Mucosa of descending colon (tissue), 3 donors: ENCODE measurements around the gene RNF166. TPM values are rescaled to one million over a fixed set of nuclear protein-coding genes. Genes with fewer than 3 reads are reported as not detected.
A peak's percentile ranks its signal among the peaks of the same experiment; 100 is the strongest.

Experiments
- ATAC-seq: fragments of 200-7000 bp; cut with Tn5 transposase; one replicate; pipeline ENCODE4 v1.9.1; 2020; ENCODE audit warnings: mild to moderate bottlenecking, moderate library complexity
- DNase-seq, 3 donors: peaks; one replicate each; pipeline ENCODE4 v3.0.0-alpha.2; 2020
- H3K36me3 ChIP-seq: fragments of 200-600 bp; one replicate; pipeline ENCODE4 v1.8.0; 2021; ENCODE audit warnings: low read depth, mild to moderate bottlenecking
- H3K4me1 ChIP-seq: fragments of 200-600 bp; one replicate; pipeline ENCODE4 v1.8.0; 2021; ENCODE audit warnings: low read depth, mild to moderate bottlenecking
- H3K4me3 ChIP-seq: fragments of 200-600 bp; one replicate; pipeline ENCODE4 v1.8.0; 2021; ENCODE audit warnings: mild to moderate bottlenecking
- H3K9me3 ChIP-seq: fragments of 200-600 bp; one replicate; pipeline ENCODE4 v1.8.0; 2021; ENCODE audit warnings: mild to moderate bottlenecking
- intact Hi-C, 2 donors: fragments of 100-400 bp; cut with DNase I in 1 of 2; cut with micrococcal nuclease in 1 of 2; formaldehyde crosslinking; loops; one replicate each; pipeline versions ENCODE4 v1.11.0 to v1.11.1; 2022; cut with DNase I, micrococcal nuclease
- microRNA-seq: library from miRNA; unstranded; fragments of <30 nt; microRNA quantifications from one replicate; pipeline ENCODE4, GENCODE V29; 2019
- total RNA-seq, 3 donors: library from RNA; stranded (reverse); fragmentation: NEBNext Ultra II Directional in 2 of 3; extraction: Animal tissue kit (Norgen Biotek cat#: 25700) in 2 of 3; gene quantifications; one replicate each; pipeline versions ENCODE4 v1.2.1 to v1.2.4, GENCODE V29; 2021 to 2023
- TF ChIP-seq, protein P1 (sequence below): fragments of 200-600 bp; IDR thresholded peaks from one replicate; pipeline ENCODE4 v1.8.0; 2022; ENCODE audit warnings: antibody characterized with exemption, mild to moderate bottlenecking
- donor health status: DM: no; HTN: no; CAD: no; lungs with moderate emphysema.
- donor health status: DM: no; HTN: no; CAD: no.
- donor health status: DM: no; HTN: yes; CAD: no.

The RNF166 gene
- total RNA-seq, 3 donors from 2014 or later, result 9.5 to 22.8 (median 15.1) TPM

- Histone ChIP-seq H3K4me1 (peaks cover 12% of the 10 kb centered on the region), H3K9me3 (no peaks in the 10 kb centered on the region), H3K36me3 (no peaks in the 10 kb centered on the region), H3K4me3 (no peak overlapping the region)
- DNase-seq, result peak in 2 of 3 donors; percentile 54 to 65
- intact Hi-C loops, result no loop called here
- ATAC-seq, result peak; percentile 9
- TF ChIP-seq, protein P1, sequence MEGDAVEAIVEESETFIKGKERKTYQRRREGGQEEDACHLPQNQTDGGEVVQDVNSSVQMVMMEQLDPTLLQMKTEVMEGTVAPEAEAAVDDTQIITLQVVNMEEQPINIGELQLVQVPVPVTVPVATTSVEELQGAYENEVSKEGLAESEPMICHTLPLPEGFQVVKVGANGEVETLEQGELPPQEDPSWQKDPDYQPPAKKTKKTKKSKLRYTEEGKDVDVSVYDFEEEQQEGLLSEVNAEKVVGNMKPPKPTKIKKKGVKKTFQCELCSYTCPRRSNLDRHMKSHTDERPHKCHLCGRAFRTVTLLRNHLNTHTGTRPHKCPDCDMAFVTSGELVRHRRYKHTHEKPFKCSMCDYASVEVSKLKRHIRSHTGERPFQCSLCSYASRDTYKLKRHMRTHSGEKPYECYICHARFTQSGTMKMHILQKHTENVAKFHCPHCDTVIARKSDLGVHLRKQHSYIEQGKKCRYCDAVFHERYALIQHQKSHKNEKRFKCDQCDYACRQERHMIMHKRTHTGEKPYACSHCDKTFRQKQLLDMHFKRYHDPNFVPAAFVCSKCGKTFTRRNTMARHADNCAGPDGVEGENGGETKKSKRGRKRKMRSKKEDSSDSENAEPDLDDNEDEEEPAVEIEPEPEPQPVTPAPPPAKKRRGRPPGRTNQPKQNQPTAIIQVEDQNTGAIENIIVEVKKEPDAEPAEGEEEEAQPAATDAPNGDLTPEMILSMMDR, result no peak
Measured at GRCh38 chr16:88649195-88649923, 56.8 kb downstream of the RNF166 start.

DNA sequence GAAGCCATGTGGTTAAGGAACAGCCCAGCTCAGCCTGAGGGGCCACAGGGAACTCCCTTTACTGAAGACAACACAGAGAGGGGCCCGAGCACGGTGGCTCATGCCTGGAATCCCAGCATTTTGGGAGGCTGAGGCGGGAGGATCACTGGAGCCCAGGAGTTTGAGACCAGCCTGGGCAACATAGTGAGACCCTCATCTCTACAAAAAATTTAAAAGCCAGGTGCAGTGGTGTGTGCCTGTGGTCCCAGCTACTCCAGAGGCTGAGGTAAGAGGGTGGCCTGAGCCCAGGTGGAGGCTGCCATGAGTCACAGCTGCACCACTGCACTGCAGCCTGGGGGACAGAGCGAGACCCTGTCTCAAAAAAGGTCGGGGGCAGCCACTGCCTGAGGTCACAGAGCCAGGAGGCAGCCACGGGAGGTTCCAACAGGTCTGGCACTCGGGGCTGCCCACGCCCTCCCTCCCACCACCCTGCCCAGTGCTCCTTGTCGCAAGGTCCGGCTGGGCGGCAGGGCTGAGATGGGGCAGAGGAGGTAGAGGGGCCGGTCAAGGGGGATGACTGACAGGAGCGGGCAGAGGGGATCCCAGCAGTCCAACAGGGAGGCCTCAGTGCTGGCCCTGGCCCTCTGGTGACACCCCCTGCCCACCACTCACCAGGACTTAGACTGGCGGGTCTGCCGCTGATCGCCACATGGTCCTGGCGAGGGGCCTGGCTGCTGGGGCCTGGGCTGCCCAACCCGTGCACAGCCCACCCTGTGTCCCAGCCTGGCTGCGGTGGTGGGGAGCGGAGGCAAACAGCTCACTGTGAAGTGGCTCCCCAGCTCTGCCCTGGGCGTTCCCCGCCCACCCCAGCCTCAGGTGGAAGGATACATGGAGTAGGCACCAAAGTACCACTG is 58.8 kb downstream of the RNF166 start:
- TF ChIP-seq, protein P1, result no peak
- no peak for ATAC-seq
- Histone ChIP-seq H3K4me1 (peaks cover 12% of the 10 kb centered on the region), H3K4me3 (no peak overlapping the region), H3K36me3 (no peaks in the 10 kb centered on the region), H3K9me3 (no peaks in the 10 kb centered on the region)
- DNase-seq, result peak in 1 of 3 donors; percentile 36
- intact Hi-C loops, result no loop called here

Small RNA genes lying within 50 kb of the gene (microRNA-seq; reads per million reads assigned to microRNA genes)
- not detected for gene MIR4722

Other genes starting within 250 kb of the RNF166 start
- gene ZC3H18, start 136.0 kb downstream of the RNF166 start, total RNA-seq, result 10 to 100 TPM; 37.4 to 54.8 (median 48.1) TPM
- not detected for gene IL17C, start 67.8 kb downstream of the RNF166 start, total RNA-seq
- 100 to 1,000 TPM; 150 to 316 (median 184) TPM for gene CYBA, start 55.4 kb downstream of the RNF166 start, total RNA-seq
- 10 to 100 TPM; 42.7 to 89.5 (median 72.5) TPM for gene MVD, start 43.3 kb downstream of the RNF166 start, total RNA-seq
- under 1 TPM; 0.28 to 0.82 (median 0.55) TPM for gene SNAI3, start 19.9 kb downstream of the RNF166 start, total RNA-seq
- 10 to 100 TPM in 2 of 3 donors, 1 to 10 TPM in 1; 9.6 to 16.1 (median 13.6) TPM for gene CTU2, start 95 bp upstream of the RNF166 start, total RNA-seq
- 100 to 1,000 TPM in 2 of 3 donors, 10 to 100 TPM in 1; 71.4 to 218 (median 129) TPM for gene PIEZO1, start 78.8 kb upstream of the RNF166 start, total RNA-seq
- gene CDT1, start 97.4 kb upstream of the RNF166 start, total RNA-seq, result 10 to 100 TPM in 1 of 3 donors, 1 to 10 TPM in 2; 2.9 to 20.9 (median 7.6) TPM
- 100 to 1,000 TPM in 2 of 3 donors, 10 to 100 TPM in 1; 76.5 to 185 (median 113) TPM for gene APRT, start 105.5 kb upstream of the RNF166 start, total RNA-seq
- 10 to 100 TPM; 37.4 to 65.3 (median 44.0) TPM for gene GALNS, start 150.5 kb upstream of the RNF166 start, total RNA-seq
- gene TRAPPC2L, start 150.7 kb upstream of the RNF166 start, total RNA-seq, result 10 to 100 TPM; 30.6 to 57.9 (median 40.7) TPM
- gene PABPN1L, start 160.3 kb upstream of the RNF166 start, total RNA-seq, result not detected